Uterus (tissue), 2 donors: ENCODE data around the gene SH2D7.

Experiments used
- POLR2A ChIP-seq, 2 donors: fragments of 450-650 bp; IDR thresholded peaks; one replicate each; pipeline ENCODE4 v1.6.1; 2016; ENCODE audit warnings: antibody characterized with exemption in 2 of 2, mild to moderate bottlenecking in 1 of 2, moderate library complexity in 1 of 2
- TF ChIP-seq, protein P1 (sequence below), 4 experiments: fragments of 200-600 bp in 2 of 4; fragments of 450-650 bp in 2 of 4; sonication (generic) in 2 of 4; IDR thresholded peaks; one replicate each; pipeline ENCODE4 v1.5.1; 2016 to 2019; ENCODE audit warnings: antibody characterized with exemption in 4 of 4, mild to moderate bottlenecking in 2 of 4, moderate library complexity in 1 of 4

DNA sequence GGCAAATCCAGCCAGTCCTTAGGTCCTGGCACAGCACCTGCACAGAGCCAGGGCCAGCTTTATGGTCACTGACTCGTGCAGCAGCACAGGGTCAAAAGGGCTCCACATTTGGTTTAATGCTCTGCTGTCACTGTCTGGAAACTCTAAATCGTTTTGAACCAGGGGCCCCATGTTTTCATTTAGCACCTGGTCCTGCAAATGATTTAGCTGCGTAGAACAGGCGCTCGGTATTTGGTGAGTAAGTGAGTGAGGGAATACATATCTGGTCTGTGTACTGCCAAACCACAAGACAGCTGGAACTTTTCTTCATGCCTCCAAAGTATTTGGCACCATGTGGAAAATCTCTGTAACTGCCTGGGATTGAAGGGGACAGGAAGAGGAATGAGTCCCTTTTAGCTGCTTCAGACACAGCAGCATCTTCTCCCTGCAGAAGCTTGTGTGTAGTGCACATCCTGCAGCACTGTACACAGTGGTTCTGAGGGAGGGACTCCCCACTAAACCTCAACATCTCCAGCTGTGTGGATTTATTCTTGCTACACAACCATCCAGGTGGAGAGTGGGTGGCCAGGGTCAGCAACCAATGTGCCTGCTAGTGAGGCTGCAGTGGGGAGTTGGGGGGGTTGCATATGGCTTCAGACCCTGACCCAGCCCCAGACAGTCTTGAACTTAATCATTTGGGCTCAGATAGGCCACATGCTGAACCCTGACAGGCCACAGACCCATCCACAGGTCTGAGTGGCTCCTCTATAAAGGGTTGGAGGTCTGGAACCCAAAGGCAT is 1.1 kb downstream of the SH2D7 start:
- no peak for TF ChIP-seq POLR2A (IDR thresholded peaks at IDR 0.05)
- TF ChIP-seq, protein P1, sequence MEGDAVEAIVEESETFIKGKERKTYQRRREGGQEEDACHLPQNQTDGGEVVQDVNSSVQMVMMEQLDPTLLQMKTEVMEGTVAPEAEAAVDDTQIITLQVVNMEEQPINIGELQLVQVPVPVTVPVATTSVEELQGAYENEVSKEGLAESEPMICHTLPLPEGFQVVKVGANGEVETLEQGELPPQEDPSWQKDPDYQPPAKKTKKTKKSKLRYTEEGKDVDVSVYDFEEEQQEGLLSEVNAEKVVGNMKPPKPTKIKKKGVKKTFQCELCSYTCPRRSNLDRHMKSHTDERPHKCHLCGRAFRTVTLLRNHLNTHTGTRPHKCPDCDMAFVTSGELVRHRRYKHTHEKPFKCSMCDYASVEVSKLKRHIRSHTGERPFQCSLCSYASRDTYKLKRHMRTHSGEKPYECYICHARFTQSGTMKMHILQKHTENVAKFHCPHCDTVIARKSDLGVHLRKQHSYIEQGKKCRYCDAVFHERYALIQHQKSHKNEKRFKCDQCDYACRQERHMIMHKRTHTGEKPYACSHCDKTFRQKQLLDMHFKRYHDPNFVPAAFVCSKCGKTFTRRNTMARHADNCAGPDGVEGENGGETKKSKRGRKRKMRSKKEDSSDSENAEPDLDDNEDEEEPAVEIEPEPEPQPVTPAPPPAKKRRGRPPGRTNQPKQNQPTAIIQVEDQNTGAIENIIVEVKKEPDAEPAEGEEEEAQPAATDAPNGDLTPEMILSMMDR (IDR thresholded peaks at IDR 0.05) = no peak
